Gastrocnemius medialis (tissue), 4 donors: ENCODE data around the gene UNC13B. TPM values are rescaled to one million over a fixed set of nuclear protein-coding genes. Genes with fewer than 3 reads are reported as not detected.
A peak's percentile ranks its signal among the peaks of the same experiment; 100 is the strongest.

Experiments used
- ATAC-seq, 2 donors: fragments of 150-250 bp; one replicate each; pipeline ENCODE4 v1.9.1; 2016
- DNase-seq, 2 donors: peaks; one replicate each; pipeline ENCODE4 v3.0.0-alpha.2; 2019
- H3K27ac ChIP-seq, 4 donors: fragments of 200-600 bp; sonication (generic); 1 replicate in 1 of 4; 2 replicates in 3 of 4; pipeline ENCODE4 v1.5.1; 2016 to 2018; ENCODE audit warnings: mild to moderate bottlenecking in 2 of 4, moderate library complexity in 1 of 4
- H3K27me3 ChIP-seq, 3 donors: fragments of 200-600 bp; sonication (generic) in 2 of 3; 1 replicate in 1 of 3; 2 replicates in 2 of 3; pipeline versions ENCODE4 v1.5.1 to v1.6.0; 2016 to 2019; ENCODE audit warnings: mild to moderate bottlenecking in 1 of 3, moderate library complexity in 1 of 3
- H3K36me3 ChIP-seq, 2 donors: fragments of 200-600 bp; sonication (generic) in 1 of 2; one replicate each; pipeline ENCODE4 v1.5.1; 2017 to 2018
- H3K4me1 ChIP-seq, 2 donors: fragments of 200-600 bp; sonication (generic) in 1 of 2; one replicate each; pipeline ENCODE4 v1.5.1; 2016 to 2017; ENCODE audit warnings: mild to moderate bottlenecking in 2 of 2
- H3K4me3 ChIP-seq, 4 donors: fragments of 200-600 bp; sonication (generic) in 3 of 4; 1 replicate in 1 of 4; 2 replicates in 3 of 4; pipeline ENCODE4 v1.5.1; 2016 to 2019; ENCODE audit warnings: mild to moderate bottlenecking in 2 of 4
- H3K9me3 ChIP-seq, 3 donors: fragments of 200-600 bp; sonication (generic) in 2 of 3; 1 replicate in 1 of 3; 2 replicates in 2 of 3; pipeline ENCODE4 v1.5.1; 2016 to 2019
- POLR2A ChIP-seq, 2 donors: fragments of 450-650 bp; IDR thresholded peaks; one replicate each; pipeline ENCODE4 v1.6.1; 2017; ENCODE audit warnings: antibody characterized with exemption in 2 of 2, mild to moderate bottlenecking in 2 of 2, moderate library complexity in 2 of 2
- in situ Hi-C, 4 donors: fragments of 200-750 bp; cut with MboI; loops; one replicate each; pipeline versions ENCODE4 v1.15.0 to v1.8.0; 2017; ENCODE audit warnings: low sequenced_read_pairs in 4 of 4
- intact Hi-C: fragments of 100-400 bp; cut with DNase I; formaldehyde crosslinking; loops from one replicate; pipeline ENCODE4 v1.15.1; 2023; ENCODE audit warnings: low total_unique reads
- total RNA-seq, 4 donors: library from RNA; depleted of rRNA; stranded (reverse); fragments of >200 nt; gene quantifications; one replicate each; pipeline versions ENCODE4 v1.1.0 to v1.2.3, GENCODE V29; 2016
- TF ChIP-seq, protein P1 (sequence below), 5 experiments: fragments of 450-650 bp in 3 of 5; fragments of 200-600 bp in 2 of 5; sonication (generic) in 2 of 5; IDR thresholded peaks in 4 of 5; conservative IDR thresholded peaks in 1 of 5; 1 replicate in 4 of 5; 2 replicates in 1 of 5; pipeline ENCODE4 v1.5.1; 2016 to 2019; ENCODE audit warnings: antibody characterized with exemption in 5 of 5, mild to moderate bottlenecking in 3 of 5, moderate library complexity in 3 of 5

UNC13B gene
- total RNA-seq, 4 donors from 2014 or later = 7.5 to 17.5 (median 13.1) TPM

DNA sequence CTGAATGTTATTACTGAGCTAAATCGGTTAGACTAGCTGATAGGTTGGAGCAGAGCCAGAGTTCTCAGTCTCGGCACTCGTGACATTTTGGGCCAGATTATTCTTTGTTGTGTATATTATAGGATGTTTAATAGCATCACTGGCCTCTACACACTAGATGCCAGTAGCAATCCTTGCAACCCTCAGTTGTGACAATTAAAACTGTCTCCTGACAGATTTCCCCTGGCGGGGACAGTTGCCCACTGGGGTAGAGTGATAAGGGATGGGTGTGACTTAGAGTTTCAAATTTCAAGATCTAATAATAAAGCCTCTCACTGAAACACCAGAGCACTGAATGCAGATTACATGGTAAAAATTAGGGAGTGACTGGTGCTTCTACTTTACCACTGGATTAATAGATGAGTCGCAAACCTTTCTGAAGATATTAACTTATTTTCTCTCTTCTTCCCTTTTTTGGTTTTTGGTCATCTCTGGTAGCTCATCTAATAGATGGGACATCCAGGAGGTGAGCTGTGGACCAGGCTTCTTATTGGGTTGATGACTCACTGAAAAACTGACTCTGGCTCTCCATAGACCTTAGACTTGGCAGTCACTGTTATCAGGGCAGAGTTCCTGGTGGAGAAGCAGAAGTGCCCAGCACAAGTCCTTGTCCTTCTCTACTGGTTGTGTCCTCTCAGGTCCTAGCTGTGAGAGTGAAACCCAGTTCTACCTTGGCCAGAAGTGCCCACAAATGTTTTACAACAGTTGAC, 150.3 kb downstream of the UNC13B start:
- Histone ChIP-seq H3K4me1 (peaks cover 19 to 26% of the 10 kb centered on the region in 2 donors), H3K36me3 (peaks cover 0 to 15% of the 10 kb centered on the region in 2 donors), H3K27me3 (no peaks in the 10 kb centered on the region), H3K4me3 (no peak overlapping the region), H3K27ac (peak overlapping the region; percentile 32 to 70 (median 66)), H3K9me3 (no peaks in the 10 kb centered on the region)
- intact Hi-C loops (loop anchor here (5.0 kb wide), 1 partner anchor 75 kb away; no protein-coding TSS in a partner anchor), in situ Hi-C loops (no loop called here)
- TF ChIP-seq, protein P1, sequence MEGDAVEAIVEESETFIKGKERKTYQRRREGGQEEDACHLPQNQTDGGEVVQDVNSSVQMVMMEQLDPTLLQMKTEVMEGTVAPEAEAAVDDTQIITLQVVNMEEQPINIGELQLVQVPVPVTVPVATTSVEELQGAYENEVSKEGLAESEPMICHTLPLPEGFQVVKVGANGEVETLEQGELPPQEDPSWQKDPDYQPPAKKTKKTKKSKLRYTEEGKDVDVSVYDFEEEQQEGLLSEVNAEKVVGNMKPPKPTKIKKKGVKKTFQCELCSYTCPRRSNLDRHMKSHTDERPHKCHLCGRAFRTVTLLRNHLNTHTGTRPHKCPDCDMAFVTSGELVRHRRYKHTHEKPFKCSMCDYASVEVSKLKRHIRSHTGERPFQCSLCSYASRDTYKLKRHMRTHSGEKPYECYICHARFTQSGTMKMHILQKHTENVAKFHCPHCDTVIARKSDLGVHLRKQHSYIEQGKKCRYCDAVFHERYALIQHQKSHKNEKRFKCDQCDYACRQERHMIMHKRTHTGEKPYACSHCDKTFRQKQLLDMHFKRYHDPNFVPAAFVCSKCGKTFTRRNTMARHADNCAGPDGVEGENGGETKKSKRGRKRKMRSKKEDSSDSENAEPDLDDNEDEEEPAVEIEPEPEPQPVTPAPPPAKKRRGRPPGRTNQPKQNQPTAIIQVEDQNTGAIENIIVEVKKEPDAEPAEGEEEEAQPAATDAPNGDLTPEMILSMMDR (IDR thresholded peaks at IDR 0.05 in 4 of 5, conservative IDR thresholded peaks at IDR 0.05 in 1 of 5) = no peak
- TF ChIP-seq POLR2A (IDR thresholded peaks at IDR 0.05) = no peak
- DNase-seq (peak; percentile 42 to 60), ATAC-seq (peak; percentile 89 to 96)

DNA sequence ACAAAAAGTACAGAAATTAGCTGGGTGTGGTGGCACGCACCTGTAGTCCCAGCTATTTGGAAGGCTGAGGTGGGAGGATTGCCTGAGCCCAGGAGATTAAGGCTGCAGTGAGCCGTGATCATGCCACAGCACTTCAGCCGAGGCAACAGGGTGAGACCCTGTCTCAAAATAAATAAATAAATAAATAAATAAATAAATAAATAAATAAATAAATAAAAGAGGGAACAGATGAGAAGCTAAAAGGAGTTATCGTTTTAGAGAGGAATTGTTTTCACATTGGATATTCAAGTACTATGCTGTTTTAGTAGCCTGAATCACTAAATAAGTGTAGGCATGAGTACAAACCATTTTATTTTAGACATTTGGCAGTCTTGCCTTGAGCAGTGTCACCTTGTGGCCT, 151.7 kb downstream of the UNC13B start:
- H3K36me3 ChIP-seq = peaks cover 0 to 15% of the 10 kb centered on the region in 2 donors
- in situ Hi-C loops (no loop called here), intact Hi-C loops (loop anchor here (5.0 kb wide), 1 partner anchor 74 kb away; no protein-coding TSS in a partner anchor)
- ATAC-seq (no peak), DNase-seq (no peak)
- H3K27me3 ChIP-seq = no peaks in the 10 kb centered on the region
- peaks cover 19 to 26% of the 10 kb centered on the region in 2 donors for H3K4me1 ChIP-seq
- peak overlapping the region; percentile 7 to 70 (median 66) for H3K27ac ChIP-seq
- H3K9me3 ChIP-seq = no peaks in the 10 kb centered on the region
- no peak overlapping the region for H3K4me3 ChIP-seq
- no peak for TF ChIP-seq POLR2A (IDR thresholded peaks at IDR 0.05)
- TF ChIP-seq, protein P1 (IDR thresholded peaks at IDR 0.05 in 4 of 5, conservative IDR thresholded peaks at IDR 0.05 in 1 of 5) = no peak

DNA sequence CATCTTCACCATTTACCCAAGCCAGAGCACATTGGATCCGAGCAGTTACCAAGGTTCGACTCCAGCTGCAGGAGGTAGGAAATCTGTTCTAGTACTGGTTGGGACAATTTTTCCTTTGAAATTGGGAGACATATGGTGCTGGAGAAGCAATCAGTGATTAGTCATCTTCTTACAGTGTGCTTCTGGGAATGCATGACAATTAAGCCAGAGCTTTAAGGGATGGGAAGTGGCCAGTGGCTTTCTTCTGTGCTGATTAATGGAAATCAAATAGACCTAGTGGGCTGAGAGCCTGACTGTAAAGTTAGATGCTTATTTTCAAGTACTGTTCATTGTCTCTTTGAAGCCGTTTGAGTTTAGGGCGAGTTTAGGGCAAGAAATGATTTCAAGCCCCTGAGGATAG, 152.1 kb downstream of the UNC13B start:
- in situ Hi-C loops (no loop called here), intact Hi-C loops (loop anchor here (5.0 kb wide), 1 partner anchor 73 kb away; no protein-coding TSS in a partner anchor)
- H3K4me1 ChIP-seq = peaks cover 19 to 26% of the 10 kb centered on the region in 2 donors
- no peak for TF ChIP-seq POLR2A (IDR thresholded peaks at IDR 0.05)
- TF ChIP-seq, protein P1 (IDR thresholded peaks at IDR 0.05 in 4 of 5, conservative IDR thresholded peaks at IDR 0.05 in 1 of 5) = no peak
- no peak overlapping the region for H3K4me3 ChIP-seq
- H3K9me3 ChIP-seq = no peaks in the 10 kb centered on the region
- H3K27ac ChIP-seq = peak overlapping the region in 3 of 4 donors; percentile 7 to 67 (median 23)
- no peak for DNase-seq
- peaks cover 0 to 15% of the 10 kb centered on the region in 2 donors for H3K36me3 ChIP-seq
- no peaks in the 10 kb centered on the region for H3K27me3 ChIP-seq
- no peak for ATAC-seq

DNA sequence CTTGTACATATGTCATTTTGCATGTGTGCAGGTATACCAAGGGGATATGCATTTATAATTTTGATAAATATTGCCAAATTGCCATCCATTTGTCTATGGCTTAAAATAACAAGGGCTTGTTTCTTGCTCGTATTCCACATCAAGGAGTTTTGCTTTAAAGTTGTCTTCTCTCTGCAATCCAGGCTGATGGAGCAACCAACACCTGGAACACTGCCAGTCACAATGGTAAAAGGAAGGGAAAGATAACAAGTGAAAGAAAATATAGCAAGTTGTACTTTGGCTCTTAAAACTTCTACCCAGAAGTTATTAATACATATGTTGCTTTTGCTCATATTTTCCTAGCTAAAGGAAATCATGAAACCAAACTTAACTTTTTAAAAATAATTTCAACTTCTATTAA, 156.9 kb downstream of the UNC13B start:
- H3K36me3 ChIP-seq = peaks cover 0 to 6% of the 10 kb centered on the region in 2 donors
- no peaks in the 10 kb centered on the region for H3K9me3 ChIP-seq
- peaks cover 0 to 4% of the 10 kb centered on the region in 2 donors for H3K4me1 ChIP-seq
- H3K4me3 ChIP-seq = no peak overlapping the region
- intact Hi-C loops (no loop called here), in situ Hi-C loops (no loop called here)
- ATAC-seq (no peak), DNase-seq (no peak)
- no peaks in the 10 kb centered on the region for H3K27me3 ChIP-seq
- no peak for TF ChIP-seq POLR2A (IDR thresholded peaks at IDR 0.05)
- TF ChIP-seq, protein P1 (IDR thresholded peaks at IDR 0.05 in 4 of 5, conservative IDR thresholded peaks at IDR 0.05 in 1 of 5) = no peak
- no peak overlapping the region for H3K27ac ChIP-seq
